A549 (cell line): Measurements from ENCODE around the gene ZCCHC24. TPM values are rescaled to one million over a fixed set of nuclear protein-coding genes. Genes with fewer than 3 reads are reported as not detected.

Experiments
- ATAC-seq, 2 experiments: fragments of 200-7000 bp in 1 of 2; fragments of >200 bp in 1 of 2; cut with Nextera tagmentation in 1 of 2; cut with Tn5 transposase in 1 of 2; 3 replicates each; pipeline versions ENCODE4 v1.8.0 to v1.9.1; 2018 to 2020; ENCODE audit warnings: mild to moderate bottlenecking in 1 of 2, moderate library complexity in 1 of 2
- CTCF ChIA-PET: fragments of 300-600 bp; sonication (Branson Sonifier 250); formaldehyde crosslinking; extraction: SDS; loops from one replicate; lab custom pipeline; 2021; ENCODE audit warnings: antibody characterized with exemption, inconsistent platforms; lab: Yijun Ruan, JAX
- POLR2A ChIA-PET: fragments of 350-600 bp; formaldehyde crosslinking; extraction: SDS; loops from one replicate; lab custom pipeline; 2021; ENCODE audit warnings: antibody characterized with exemption, inconsistent platforms; lab: Yijun Ruan, JAX
- DNase-seq, 2 experiments: peaks; one replicate each; pipeline versions ENCODE4 v3.0.0 to v3.0.0-alpha.2; 2011 to 2016; ENCODE audit warnings: low read depth in 1 of 2, low spot score in 1 of 2
- FAIRE-seq: peaks from 2 replicates; lab custom pipeline; 2011; peaks lifted over from hg19 to GRCh38; lab: Jason Lieb, UNC
- H3K27ac ChIP-seq, 2 experiments: fragments of >200 bp; sonication (Bioruptor Twin); formaldehyde crosslinking; 3 replicates each; pipeline ENCODE4 v1.5.1; 2016 to 2017
- H3K4me1 ChIP-seq: fragments of >200 bp; sonication (Bioruptor Twin); formaldehyde crosslinking; 3 replicates; pipeline ENCODE4 v1.6.1; 2016
- H3K4me2 ChIP-seq: fragments of >200 bp; sonication (Bioruptor Twin); formaldehyde crosslinking; 3 replicates; pipeline ENCODE4 v1.6.1; 2016
- H3K4me3 ChIP-seq: fragments of >200 bp; sonication (Bioruptor Twin); formaldehyde crosslinking; 3 replicates; pipeline ENCODE4 v1.5.1; 2016
- H3K9me3 ChIP-seq: fragments of >200 bp; sonication (Bioruptor Twin); formaldehyde crosslinking; 3 replicates; pipeline ENCODE4 v1.6.1; 2016
- CEBPB ChIP-seq, 2 experiments: fragments of >200 bp in 1 of 2; sonication (Bioruptor Twin) in 1 of 2; formaldehyde crosslinking in 1 of 2; IDR thresholded peaks; 2 replicates each; pipeline ENCODE4 v1.6.1; 2012 to 2016
- CHD4 ChIP-seq: fragments of 200-600 bp; sonication (generic); IDR thresholded peaks from 2 replicates; pipeline ENCODE4 v1.6.1; 2016; ENCODE audit warnings: antibody characterized with exemption, mild to moderate bottlenecking, borderline replicate concordance
- EHMT2 ChIP-seq: fragments of 200-600 bp; sonication (generic); IDR thresholded peaks from 2 replicates; pipeline ENCODE4 v1.6.1; 2016; ENCODE audit warnings: antibody characterized with exemption, low read depth, mild to moderate bottlenecking, moderate library complexity
- EP300 ChIP-seq, 2 experiments: fragments of >200 bp; sonication (Bioruptor Twin); formaldehyde crosslinking; IDR thresholded peaks; 2 replicates in 1 of 2; 3 replicates in 1 of 2; pipeline ENCODE4 v1.6.1; 2016 to 2017
- ESRRA ChIP-seq: fragments of 150-350 bp; IDR thresholded peaks from 2 replicates; pipeline ENCODE4 v1.6.1; 2014; ENCODE audit warnings: mild to moderate bottlenecking, low read length, borderline replicate concordance
- FOXS1 ChIP-seq: fragments of 250-450 bp; sonication (Bioruptor Pico); IDR thresholded peaks from 2 replicates; pipeline ENCODE4 v1.5.0; 2020; ENCODE audit warnings: mild to moderate bottlenecking, moderate library complexity
- GATA3 ChIP-seq: IDR thresholded peaks from 2 replicates; pipeline ENCODE4 v1.6.1; 2012; ENCODE audit warnings: borderline replicate concordance
- HDAC2 ChIP-seq: fragments of 200-600 bp; sonication (generic); IDR thresholded peaks from 2 replicates; pipeline ENCODE4 v1.6.1; 2016
- HOXA7 ChIP-seq: fragments of 250-450 bp; sonication (Bioruptor Pico); IDR thresholded peaks from 2 replicates; pipeline ENCODE4 v1.5.0; 2020; ENCODE audit warnings: mild to moderate bottlenecking, moderate library complexity
- JUN ChIP-seq, 2 experiments: fragments of >200 bp; sonication (Bioruptor Twin); formaldehyde crosslinking; IDR thresholded peaks; 2 replicates in 1 of 2; 3 replicates in 1 of 2; pipeline ENCODE4 v1.6.1; 2016 to 2017
- JUNB ChIP-seq: fragments of >200 bp; sonication (Bioruptor Twin); formaldehyde crosslinking; IDR thresholded peaks from 2 replicates; pipeline ENCODE4 v1.6.1; 2016
- MAFK ChIP-seq: fragments of 450-650 bp; IDR thresholded peaks from 2 replicates; pipeline ENCODE4 v1.6.1; 2014; ENCODE audit not compliant: partially characterized antibody
- NR3C1 ChIP-seq: fragments of >200 bp; sonication (Bioruptor Twin); formaldehyde crosslinking; IDR thresholded peaks from 3 replicates; pipeline ENCODE4 v1.6.1; 2017
- PHF8 ChIP-seq: fragments of 200-600 bp; sonication (generic); IDR thresholded peaks from 2 replicates; pipeline ENCODE4 v1.6.1; 2016; ENCODE audit warnings: low read depth, mild to moderate bottlenecking, antibody characterized with exemption, moderate library complexity, borderline replicate concordance
- RFX5 ChIP-seq: fragments of 450-650 bp; IDR thresholded peaks from 2 replicates; pipeline ENCODE4 v1.7.1; 2014; ENCODE audit warnings: antibody characterized with exemption, mild to moderate bottlenecking, moderate library complexity
- SREBF2 ChIP-seq: fragments of 450-650 bp; IDR thresholded peaks from 2 replicates; pipeline ENCODE4 v1.6.1; 2014; ENCODE audit warnings: mild to moderate bottlenecking, moderate library complexity
- WGBS: methylation state at CpG from one replicate; pipeline ENCODE4 v1.1.6; 2017; ENCODE audit errors: missing lambda C conversion rate; 5-methylcytosine and 5-hydroxymethylcytosine counted together
- polyA plus RNA-seq, 4 experiments: library from polyadenylated mRNA; depleted of rRNA in 3 of 4; stranded (reverse); fragments of >200 nt; fragmentation: RNase III in 1 of 4; extraction: RNeasy Plus Mini Kit Qiagen cat#74134 plus additional on column Dnase treatment in 1 of 4; gene quantifications; 2 replicates in 3 of 4; 3 replicates in 1 of 4; pipeline ENCODE4 v1.2.3, GENCODE V29; 2011 to 2017
- TF ChIP-seq, protein P1 (sequence below): fragments of 200-600 bp; sonication (generic); IDR thresholded peaks from 2 replicates; pipeline ENCODE4 v1.6.1; 2016; ENCODE audit warnings: antibody characterized with exemption, mild to moderate bottlenecking, moderate library complexity
- TF ChIP-seq, protein P2 (sequence below): fragments of 250-450 bp; sonication (Bioruptor Pico); IDR thresholded peaks from 2 replicates; pipeline ENCODE4 v1.5.0; 2020; ENCODE audit warnings: low read depth, mild to moderate bottlenecking, moderate library complexity

ZCCHC24 gene
- polyA plus RNA-seq, 2 of the 4 experiments (the other 2 are of a cell fraction), result 2.4 to 4.2 TPM

DNA sequence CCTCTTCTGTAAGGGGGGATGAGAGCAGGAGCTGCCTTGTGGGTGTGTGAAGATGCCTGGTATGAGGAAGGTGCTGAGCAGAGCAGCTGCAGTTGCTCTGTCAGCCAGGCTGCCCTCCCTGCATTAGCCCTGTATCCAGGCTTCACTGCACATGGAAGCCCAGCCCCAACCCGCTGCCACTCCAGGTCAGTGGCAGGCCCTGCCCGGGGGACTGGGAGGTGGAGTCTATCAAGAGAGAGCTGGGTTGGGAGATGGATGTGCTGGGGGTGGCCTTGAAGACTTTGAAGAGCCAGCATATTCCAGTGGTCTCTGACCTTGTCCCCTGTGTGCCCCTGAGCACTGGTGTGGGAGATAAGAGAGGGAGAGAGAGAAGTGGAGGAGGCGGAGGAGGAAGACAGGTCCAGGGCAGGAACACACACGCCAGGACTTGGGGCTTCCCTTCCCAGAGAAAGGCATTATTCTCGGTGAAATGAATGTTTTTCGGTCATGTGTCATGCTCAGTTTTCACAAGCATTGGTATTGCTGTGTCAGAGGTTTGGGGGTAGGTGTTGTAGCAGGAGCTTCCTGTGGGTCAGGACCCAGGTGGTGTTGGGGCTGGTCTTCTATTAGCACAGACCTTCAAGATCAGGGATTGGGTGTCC lies 95.5 kb downstream of the ZCCHC24 start:
- DNase-seq, result no peak
- no peak overlapping the region for H3K27ac ChIP-seq
- H3K4me1 ChIP-seq, result peaks cover 18% of the 10 kb centered on the region
- no peak overlapping the region for H3K4me3 ChIP-seq
- TF ChIP-seq CHD4, result no peak
- no peak for TF ChIP-seq ESRRA
- TF ChIP-seq SREBF2, result no peak
- TF ChIP-seq, all 56 proteins: peak for 0
- H3K9me3 ChIP-seq, result no peaks in the 10 kb centered on the region
- ChIA-PET CTCF (interaction anchor here (1.5 to 2.7 kb wide), 2 partner anchors 9 to 24 kb away, joined by 6 to 14 read pairs; no protein-coding TSS in a partner anchor), POLR2A (no interaction called here)
- no peak for FAIRE-seq
- 90% methylated on average over 6 of the region's 6 CpGs for WGBS
- peak overlapping the region; percentile 99; the same call in 2 of the 3 replicates for H3K4me2 ChIP-seq
- ATAC-seq, result no peak

DNA sequence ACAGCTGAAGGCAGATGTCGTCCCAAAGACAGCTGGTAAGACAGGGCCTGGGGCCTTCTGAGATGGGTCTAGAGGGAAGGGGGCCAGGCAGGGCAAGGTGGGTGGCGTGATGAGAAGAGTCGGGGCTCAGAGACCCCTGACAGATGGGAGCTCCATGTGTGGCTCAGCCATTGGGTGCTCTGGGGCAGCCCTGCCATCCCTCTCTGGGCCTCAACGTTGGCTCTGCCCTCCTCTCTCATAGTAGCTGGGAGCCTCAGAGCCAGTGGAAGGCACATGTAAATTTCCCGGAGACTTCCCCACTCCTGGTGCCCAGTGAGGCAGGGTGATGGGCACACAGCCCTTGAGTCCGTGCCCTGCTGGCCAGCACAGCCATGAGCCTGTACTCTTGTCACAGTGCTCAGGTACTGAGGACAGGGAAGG lies 96.3 kb downstream of the ZCCHC24 start:
- Histone ChIP-seq H3K4me2 (peak overlapping the region; percentile 99), H3K27ac (peak overlapping the region in 1 of 2 experiments; percentile 97; a peak in 2 of 6 replicates), H3K9me3 (no peaks in the 10 kb centered on the region), H3K4me3 (peak overlapping the region; percentile 84), H3K4me1 (peaks cover 18% of the 10 kb centered on the region)
- no peak for DNase-seq
- ATAC-seq, result no peak
- 86% methylated on average over 6 of the region's 6 CpGs for WGBS
- FAIRE-seq, result no peak
- POLR2A ChIA-PET, result no interaction called here
- TF ChIP-seq FOXS1 (CRISPR knock-in tag) (no peak), PHF8 (no peak), EHMT2 (no peak), NR3C1 (no peak), JUN (IDR thresholded peaks at IDR 0.05) (no peak), CHD4 (no peak), MAFK (no peak), HOXA7 (CRISPR knock-in tag) (no peak), GATA3 (no peak), CEBPB (IDR thresholded peaks at IDR 0.05) (no peak), EP300 (IDR thresholded peaks at IDR 0.05) (no peak), RFX5 (no peak), HDAC2 (no peak)
- TF ChIP-seq, protein P1, sequence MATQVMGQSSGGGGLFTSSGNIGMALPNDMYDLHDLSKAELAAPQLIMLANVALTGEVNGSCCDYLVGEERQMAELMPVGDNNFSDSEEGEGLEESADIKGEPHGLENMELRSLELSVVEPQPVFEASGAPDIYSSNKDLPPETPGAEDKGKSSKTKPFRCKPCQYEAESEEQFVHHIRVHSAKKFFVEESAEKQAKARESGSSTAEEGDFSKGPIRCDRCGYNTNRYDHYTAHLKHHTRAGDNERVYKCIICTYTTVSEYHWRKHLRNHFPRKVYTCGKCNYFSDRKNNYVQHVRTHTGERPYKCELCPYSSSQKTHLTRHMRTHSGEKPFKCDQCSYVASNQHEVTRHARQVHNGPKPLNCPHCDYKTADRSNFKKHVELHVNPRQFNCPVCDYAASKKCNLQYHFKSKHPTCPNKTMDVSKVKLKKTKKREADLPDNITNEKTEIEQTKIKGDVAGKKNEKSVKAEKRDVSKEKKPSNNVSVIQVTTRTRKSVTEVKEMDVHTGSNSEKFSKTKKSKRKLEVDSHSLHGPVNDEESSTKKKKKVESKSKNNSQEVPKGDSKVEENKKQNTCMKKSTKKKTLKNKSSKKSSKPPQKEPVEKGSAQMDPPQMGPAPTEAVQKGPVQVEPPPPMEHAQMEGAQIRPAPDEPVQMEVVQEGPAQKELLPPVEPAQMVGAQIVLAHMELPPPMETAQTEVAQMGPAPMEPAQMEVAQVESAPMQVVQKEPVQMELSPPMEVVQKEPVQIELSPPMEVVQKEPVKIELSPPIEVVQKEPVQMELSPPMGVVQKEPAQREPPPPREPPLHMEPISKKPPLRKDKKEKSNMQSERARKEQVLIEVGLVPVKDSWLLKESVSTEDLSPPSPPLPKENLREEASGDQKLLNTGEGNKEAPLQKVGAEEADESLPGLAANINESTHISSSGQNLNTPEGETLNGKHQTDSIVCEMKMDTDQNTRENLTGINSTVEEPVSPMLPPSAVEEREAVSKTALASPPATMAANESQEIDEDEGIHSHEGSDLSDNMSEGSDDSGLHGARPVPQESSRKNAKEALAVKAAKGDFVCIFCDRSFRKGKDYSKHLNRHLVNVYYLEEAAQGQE, result no peak
- TF ChIP-seq, protein P2, sequence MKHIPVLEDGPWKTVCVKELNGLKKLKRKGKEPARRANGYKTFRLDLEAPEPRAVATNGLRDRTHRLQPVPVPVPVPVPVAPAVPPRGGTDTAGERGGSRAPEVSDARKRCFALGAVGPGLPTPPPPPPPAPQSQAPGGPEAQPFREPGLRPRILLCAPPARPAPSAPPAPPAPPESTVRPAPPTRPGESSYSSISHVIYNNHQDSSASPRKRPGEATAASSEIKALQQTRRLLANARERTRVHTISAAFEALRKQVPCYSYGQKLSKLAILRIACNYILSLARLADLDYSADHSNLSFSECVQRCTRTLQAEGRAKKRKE (CRISPR knock-in tag), result no peak
- CTCF ChIA-PET, result interaction anchor here (0.9 to 2.7 kb wide), 4 partner anchors 10 to 106 kb away, joined by 3 to 14 read pairs (median 4); no protein-coding TSS in a partner anchor

DNA sequence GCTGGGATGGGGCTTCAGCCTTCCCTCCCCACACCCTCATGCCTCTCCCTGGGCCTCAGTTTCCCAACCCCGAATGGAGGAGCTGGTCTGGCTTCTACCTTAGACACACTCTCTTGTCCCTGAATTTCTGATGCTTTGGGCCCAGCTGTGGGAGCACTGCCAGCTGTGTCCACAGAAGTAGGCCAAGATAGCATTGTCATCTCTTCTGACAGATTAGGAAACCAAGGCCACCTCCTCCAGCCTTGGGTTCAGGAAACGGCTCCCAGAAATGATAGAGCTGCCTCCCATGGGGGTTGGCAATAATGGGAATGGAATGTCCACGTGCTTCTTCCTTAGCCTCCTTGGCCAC lies 96.8 kb downstream of the ZCCHC24 start:
- DNase-seq (no peak), FAIRE-seq (no peak), ATAC-seq (no peak)
- WGBS, result 62% methylated on average over 3 of the region's 3 CpGs
- ChIA-PET CTCF (interaction anchor here (0.9 to 2.7 kb wide), 5 partner anchors 10 to 106 kb away, joined by 3 to 14 read pairs (median 4); no protein-coding TSS in a partner anchor), POLR2A (no interaction called here)
- H3K9me3 ChIP-seq, result no peaks in the 10 kb centered on the region
- peak overlapping the region; percentile 84 for H3K4me3 ChIP-seq
- H3K4me2 ChIP-seq, result peak overlapping the region; percentile 99
- H3K27ac ChIP-seq, result peak overlapping the region; percentile 89 to 97; a peak in 5 of 6 replicates
- TF ChIP-seq CEBPB (IDR thresholded peaks at IDR 0.05) (no peak), JUNB (no peak)
- peaks cover 18% of the 10 kb centered on the region for H3K4me1 ChIP-seq
